NCI-H82 (cell line): ENCODE measurements around the gene DENND6B.
"Not testable (repeated sequence)": the region's sequence is repeated elsewhere in the genome, so short reads cannot be mapped to it uniquely, and the experiment has no call there.

Experiments used
- DNase-seq: peaks from one replicate; lab custom pipeline; 2025; lab: John Stamatoyannopoulos, UW

Gene DENND6B

GRCh38 chr22:50273352-50273751 lies 53.5 kb downstream of the DENND6B start:
- DNase-seq = not testable (repeated sequence)

DNA sequence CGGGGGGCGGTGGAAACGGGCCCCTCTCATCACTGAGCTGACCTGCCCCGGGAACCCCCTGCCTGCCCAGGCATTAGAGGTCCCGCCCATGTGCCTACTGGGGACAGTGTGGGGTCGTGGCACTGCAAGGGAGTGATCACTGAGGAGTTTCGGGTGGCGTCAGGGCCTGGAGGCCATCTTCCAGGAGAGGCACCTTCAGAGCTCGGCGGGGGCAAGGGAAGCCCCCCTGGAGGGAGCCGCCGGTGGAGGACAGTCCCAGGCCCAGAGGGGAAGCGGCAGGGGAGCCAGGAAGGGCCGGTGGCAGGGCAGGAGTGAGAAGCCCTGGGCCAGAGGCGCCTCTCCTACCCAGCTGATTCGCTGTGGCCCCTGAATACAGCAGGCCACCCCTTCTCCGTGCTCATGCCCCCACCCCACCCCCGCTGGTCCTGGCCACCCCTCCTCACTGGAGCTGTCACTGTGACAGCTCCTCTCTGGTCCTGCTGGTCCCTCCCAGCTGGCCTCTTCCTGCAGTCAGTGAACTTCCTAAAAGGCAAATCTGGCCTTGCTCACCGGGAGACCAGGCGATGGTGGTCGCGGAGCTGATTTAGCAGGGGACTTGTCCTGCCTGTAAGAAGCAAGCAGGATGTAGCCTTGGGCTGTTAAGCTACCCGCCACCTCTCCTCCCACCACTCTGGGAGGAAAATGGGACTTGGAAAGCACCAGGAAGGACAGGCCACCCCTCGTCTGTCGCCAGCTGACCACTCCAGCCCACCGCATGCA lies 54.6 kb downstream of the DENND6B start:
- DNase-seq = peak; percentile 33

DNA sequence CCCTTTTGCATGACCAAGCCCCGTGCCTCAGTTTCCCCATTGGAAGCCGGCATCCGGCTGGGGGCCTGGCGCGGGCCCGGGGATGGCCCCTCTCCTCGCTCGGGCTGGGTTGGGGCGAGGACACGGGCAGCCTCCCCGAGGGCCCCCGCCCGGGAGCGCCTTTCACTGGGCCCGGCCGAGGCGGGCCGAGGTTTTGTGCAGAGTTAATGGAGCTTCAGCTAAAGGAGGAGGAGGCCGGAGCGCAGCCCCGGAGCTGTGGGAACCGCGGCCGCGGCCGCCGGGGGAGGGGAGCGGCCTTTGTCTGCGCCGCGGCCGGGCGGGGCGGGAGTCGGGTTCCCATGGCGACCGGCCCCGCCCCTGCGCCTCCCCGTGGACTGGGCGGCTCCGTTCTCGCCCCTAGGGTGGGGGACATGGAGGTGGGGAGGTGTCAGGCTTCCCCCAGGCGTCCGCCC lies 55.3 kb downstream of the DENND6B start:
- DNase-seq = peak; percentile 85

- peak; percentile 47 for DNase-seq
Observed at GRCh38 chr22:50270666-50271394, 56.0 kb downstream of the DENND6B start.

DNA sequence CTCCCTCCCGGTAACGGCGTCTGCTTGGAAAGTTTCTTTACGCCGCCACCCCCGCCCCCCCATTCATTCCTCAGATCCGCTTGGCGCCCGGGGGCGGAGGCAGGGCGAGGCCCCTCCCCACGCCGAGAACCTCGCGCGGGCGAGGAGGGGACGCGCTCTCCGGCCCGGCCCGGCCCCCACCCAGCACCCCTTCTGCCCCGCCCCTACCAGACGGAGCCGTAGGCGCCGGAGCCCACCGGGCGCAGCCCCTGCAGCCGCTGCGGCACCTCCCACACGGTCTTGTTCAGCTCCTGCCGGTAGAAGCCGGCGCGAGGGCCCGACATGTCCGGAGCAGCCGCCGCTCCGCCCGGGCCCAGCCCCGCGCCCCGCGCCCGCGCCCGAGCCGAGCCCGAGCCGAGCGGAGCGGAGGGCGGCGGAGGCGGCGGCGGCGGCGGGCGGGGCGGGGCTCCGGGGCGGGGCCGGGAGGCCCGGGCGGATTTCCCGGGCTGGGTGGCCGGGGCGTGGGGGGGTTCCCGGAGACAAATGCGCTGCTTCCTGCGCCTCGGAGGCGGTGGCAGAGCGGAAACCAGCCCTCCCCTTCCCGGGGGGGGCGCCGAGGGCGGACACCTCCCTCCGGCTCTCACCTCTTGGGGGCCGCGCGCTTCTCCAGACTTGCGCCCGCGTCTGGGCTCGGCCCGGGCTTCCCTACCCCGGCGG lies 56.7 kb downstream of the DENND6B start, which contains the start of gene MAPK11:
Gene MAPK11, minus strand, starts transcription at position 411 of the 696 bp plus-strand sequence. Its CDS starts 88 bp downstream, at position 323.
- peak; percentile 68 for DNase-seq

DNA sequence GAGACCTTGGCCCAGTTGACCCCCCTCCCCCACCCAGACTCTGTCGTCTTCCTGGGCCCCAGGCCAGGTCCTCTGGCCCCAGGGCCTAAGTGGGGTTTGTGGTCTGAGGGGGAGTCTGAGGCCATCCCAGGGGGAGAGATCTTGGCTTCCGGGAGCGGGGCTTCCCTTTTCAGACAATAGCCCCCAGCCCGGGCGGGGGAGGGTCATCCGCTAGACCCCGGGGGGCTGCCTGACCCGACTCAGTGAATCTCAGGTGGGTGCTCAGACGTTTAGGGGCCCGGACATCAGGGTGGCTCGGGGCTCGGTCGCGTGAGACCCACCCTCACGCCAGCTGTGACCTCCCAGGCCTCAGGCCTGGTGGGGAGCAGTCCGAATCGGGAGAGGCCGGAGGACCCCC lies 57.2 kb downstream of the DENND6B start:
- no peak for DNase-seq

GRCh38 chr22:50268655-50269113 lies 58.1 kb downstream of the DENND6B start:
- DNase-seq = no peak

- DNase-seq = no peak
Observed at GRCh38 chr22:50267591-50268390, 59.0 kb downstream of the DENND6B start.

DNA sequence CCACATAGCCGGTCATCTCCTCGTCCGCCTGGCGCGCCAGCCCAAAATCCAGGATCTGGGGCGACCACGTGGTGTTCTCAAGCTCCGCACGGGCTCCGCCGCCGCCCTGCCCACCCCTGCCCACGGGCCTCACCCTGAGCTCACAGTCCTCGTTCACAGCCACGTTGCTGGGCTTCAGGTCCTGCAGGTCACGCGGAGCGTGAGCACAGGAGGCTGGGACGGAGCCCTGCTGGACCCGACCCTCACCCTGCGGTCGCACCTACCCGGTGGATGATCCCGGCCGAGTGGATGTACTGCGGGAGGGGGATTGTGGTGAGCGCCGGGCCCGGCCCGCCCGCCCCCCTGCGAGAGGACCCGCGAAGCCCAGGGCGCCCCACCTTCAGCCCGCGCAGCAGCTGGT lies 59.8 kb downstream of the DENND6B start:
- no peak for DNase-seq

DNA sequence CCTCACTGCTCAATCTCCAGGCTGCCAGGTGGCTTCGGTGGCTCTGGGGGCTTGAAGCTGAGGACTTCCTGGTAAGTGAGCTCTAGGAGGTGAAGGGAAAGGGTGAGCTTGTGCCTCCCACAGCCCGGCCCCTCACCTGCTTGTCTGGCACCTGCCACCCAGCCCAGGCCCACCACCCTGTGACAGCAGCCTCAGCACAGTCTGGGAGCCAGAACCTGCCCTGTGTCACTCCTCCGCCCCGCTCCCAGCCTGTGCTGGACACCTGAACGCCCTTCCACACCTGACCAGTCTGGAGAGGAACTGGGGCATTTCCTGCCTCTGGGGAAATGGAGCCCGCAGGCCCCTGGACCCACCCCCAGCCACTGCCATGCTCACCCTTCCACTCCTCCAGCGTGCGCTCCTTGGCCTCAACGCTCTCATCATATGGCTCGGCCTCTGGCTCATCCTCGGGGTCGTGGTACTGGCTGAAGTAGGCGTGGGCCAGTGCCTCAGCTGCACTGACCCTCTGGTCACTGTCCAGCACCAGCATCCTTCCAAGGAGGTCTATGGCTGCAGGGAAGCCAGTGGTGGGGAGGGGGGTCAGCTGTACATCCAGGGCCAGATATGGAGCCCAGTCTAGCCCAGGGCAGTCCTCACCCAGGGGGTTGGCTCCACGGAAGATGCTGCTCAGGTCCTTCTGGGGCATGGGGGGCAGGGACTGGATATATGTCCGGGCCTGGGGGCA lies 61.7 kb downstream of the DENND6B start:
- no peak for DNase-seq

DNA sequence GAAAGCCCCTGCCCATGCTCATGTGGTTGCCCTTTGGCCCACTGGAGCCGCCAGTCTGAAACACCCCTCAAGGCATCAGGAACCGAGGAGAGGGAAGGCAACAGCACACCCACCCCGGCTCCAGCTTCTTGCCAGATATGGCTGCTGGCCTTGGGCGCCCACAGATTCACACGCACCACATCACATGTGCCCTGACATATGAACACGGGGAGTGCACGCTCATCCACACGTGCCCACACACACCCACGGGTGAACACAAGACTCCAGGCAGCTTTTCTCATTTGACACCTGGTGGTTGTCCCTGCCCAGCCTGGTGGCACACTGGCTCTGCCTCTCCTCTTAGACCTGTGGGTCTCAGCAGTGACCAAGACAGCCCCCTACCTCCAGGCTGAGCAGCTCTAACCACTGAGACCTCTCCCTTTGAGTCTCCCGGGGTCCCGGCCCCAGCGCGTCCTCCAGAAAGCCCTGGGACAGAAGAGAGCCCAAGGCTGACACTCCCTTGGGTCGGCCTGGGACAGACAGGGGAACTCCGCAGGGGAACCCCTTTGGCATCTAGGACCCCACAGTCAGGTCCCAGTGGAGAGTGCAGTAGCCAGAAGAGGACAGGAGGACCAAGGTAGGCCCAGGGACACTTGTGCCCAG lies 62.6 kb downstream of the DENND6B start:
- no peak for DNase-seq

DNA sequence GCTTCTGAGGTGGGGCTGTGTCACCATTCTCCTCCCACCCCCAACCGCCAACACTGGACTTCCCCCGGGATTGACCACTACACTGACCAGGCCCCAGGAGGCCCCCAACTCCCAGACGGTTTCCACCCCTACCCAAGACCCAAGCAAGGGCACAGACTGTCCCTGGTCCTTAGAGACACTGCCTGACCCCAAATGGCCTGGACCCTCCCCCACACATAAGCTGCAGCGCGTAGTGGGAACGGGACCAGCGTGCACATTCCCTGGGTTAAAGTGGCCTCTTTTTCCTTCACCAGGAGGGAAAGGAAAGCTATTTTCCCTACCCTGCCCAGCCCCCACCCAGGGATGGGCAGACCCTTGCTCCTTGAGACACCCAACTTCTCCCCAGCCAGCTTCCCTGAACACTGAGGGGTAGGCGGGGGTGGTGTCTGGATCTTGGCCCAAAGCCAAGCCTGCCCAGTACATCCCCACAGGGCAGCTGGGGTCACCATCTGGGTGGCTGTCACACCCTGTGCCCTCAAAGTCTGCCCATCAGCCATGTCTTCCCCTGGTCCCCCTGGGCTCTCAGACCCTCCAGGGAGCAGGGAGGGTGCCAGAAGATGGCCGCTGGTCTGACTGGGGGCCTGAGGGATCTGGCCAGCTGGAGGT lies 63.7 kb downstream of the DENND6B start:
- peak; percentile 57 for DNase-seq

DNA sequence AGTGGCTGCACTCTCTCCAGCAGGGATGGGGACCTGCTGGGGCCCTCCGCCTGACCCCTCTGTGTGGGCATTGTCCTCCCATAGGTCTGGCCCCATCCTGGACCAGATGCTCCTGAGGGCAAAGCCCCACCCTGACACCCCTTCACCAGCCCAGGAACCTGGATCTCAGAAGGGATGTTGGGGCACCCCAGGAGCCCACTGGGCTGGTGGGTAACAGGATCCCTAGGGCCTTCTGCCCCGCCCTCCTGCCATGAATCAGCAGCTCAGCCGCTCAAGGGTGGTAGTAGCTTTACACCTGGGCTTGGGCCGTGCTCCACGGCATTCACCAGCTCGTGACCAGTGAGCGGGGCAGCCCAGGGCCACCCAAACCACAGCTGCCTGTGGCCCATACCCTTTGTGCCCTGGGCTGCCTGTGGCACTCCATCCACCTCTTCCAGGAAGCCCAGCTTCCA lies 64.3 kb downstream of the DENND6B start:
- peak; percentile 40 for DNase-seq

DNA sequence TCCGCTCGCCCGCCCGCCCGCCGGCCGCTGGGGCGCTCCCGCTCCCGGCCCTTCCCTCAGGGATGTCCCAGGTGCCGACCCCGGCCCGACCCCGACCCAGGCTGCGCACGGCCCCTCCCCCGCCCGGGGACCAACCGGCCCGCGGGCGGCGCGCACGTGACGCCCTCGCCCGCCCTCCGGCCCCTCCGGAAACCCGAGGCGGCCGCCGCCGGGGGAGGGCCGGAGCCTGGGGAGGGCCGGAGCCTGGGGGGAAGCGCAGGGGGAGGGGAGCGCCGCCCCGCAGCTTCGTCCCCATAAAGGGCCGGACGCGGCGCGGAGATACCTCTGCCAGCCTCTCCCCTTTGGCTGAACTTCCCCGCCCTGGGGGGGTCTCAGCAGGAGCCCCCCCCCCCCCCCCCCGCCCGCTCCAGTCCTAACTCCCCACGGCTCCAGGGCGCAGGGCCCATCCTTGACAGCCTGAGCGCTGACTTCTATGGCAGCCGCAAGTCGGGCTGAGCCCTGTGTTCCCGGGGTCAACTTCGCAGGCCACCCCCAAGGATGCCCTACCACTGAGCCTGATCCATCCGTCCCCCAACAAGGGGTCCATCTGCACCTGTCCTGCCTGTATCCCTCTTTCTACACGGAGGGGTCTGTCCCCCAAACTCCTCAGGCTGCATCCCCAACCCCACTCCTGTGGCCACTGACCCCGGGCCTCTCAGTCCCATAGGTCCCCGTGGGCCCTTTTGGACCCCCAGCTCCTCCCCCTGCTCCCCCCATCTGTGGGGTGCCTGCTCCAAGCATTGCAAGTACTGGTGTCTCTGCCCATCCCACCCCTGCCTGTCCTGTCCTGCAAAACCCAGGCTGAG lies 65.0 kb downstream of the DENND6B start, which contains the start of gene MAPK12:
Gene MAPK12, minus strand, starts transcription at position 69 of the 845 bp plus-strand sequence. CDS start 174 bp downstream, outside the sequence.
- DNase-seq = peak; percentile 68

DNA sequence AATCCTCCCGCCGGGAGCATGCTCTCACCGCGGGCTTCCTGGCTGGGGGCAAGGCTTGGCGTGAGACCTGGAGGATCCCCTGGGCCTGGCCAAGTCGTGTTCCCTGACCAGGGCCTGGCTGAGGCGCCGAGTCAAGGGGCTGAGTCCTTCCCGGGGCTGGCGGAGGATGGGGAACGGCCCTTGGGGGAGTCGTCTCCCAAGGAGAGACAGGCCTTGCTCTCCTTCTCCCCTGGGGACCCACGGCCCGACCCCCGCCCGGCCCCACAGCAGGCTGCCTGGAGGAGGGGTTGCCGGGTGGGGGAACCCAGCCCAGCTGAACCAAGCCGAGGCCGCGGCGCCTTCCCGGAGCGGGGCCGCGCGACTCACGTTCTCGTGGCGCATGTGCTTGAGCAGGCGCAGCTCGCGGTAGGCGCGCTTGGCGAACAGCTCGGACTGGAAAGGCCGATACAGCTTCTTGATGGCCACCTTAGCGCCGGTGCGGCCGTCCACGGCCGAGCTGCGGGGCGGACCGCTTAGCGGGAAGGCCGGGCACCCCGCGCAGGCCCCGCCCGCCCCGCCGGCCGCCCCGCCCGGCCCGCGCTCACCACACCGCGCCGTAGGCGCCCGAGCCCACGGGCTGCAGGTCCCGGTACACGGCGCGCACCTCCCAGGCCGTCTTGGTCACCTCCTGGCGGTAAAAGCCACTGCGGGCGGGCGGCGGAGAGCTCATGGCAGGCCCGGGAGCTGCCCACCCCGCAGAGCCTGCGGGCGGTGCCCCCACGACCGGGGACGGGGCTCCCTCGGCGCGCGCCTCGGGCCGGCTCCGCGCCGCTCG lies 65.8 kb downstream of the DENND6B start:
- DNase-seq = peak; percentile 54

DNA sequence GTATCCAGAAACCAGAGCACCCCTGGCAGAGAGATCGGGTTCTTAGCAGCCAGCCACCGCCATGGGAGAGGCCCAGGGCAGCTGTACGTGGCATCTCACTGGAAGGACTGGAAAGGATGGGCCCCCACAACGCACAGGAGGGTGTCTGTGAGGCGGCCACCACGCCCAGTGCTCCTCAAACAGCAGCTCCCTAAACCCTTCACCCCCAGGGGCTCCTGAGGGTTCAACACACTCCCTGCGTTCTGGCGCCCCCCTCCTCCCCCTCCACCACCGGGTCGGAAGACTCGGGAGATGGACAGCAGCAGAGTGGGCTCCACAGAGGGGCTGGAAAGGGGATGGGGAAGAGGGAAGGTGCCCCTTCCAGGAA lies 66.4 kb downstream of the DENND6B start:
- no peak for DNase-seq

GRCh38 chr22:50259302-50259701 lies 67.5 kb downstream of the DENND6B start:
- DNase-seq = no peak
